ENCODE measurements around the gene MAGI2.

- TF ChIP-seq EZH2 (IDR thresholded peaks at IDR 0.05; ENCODE audit: borderline replicate concordance, low read depth, low read length, poor library complexity, severe bottlenecking), result no peak
- no peak for TF ChIP-seq CTCF (conservative IDR thresholded peaks at IDR 0.05; ENCODE audit: low read depth, low read length)
These were observed 1070.2 kb downstream of the MAGI2 start for GRCh38 chr7:78383096-78383880.

Measured in A673 (cell line).